Measurements from ENCODE around the gene PDGFD. TPM values are rescaled to one million over a fixed set of nuclear protein-coding genes. Genes with fewer than 3 reads are reported as not detected.

PDGFD gene
- total and polyA plus RNA-seq, 2 donors (not counting 1 experiment from before 2014, with no cell fraction given): 0.07 to 0.71 TPM

DNA sequence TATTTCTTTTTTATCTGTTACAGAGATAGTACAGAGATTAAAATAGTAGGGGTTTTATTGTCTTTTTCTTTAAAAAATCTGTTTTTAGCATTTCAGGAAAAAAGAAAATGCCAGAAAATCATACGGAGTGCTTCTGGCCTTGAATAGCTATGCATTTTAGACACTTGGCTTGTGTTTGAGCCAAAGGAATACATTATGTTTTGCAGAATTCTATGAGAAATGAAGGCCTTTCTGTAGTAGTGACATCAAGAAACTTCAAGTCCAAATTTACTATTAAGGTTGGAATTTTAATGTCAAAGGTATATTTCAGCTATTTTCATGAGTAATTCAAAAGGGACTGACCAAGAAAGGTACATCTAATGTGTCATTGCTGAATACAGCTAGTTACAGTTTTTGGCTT lies 183.8 kb downstream of the PDGFD start:
- ATAC-seq (ENCODE audit: low read depth): no peak
- Mint-ChIP-seq H3K27ac (no peak overlapping the region), H3K4me3 (no peak overlapping the region), H3K27me3 (no peaks in the 10 kb centered on the region), H3K4me1 (no peaks in the 10 kb centered on the region), H3K9me3 (ENCODE audit: insufficient read depth) (no peaks in the 10 kb centered on the region)
- Histone ChIP-seq H3K36me3 (replicated peaks in 1 of 2; ENCODE audit: control extremely low read depth in 1 of 2, control insufficient read depth in 1 of 2, extremely low read depth in 1 of 2, insufficient read depth in 2 of 2, low read length in 1 of 2) (no peaks in the 10 kb centered on the region), H3K79me2 (ENCODE audit: control insufficient read depth, insufficient read depth, low read length) (no peaks in the 10 kb centered on the region), H3K9ac (ENCODE audit: low read length) (no peak overlapping the region), H3K27ac (ENCODE audit: low read length in 2 of 2) (no peak overlapping the region), H4K20me1 (ENCODE audit: control insufficient read depth, insufficient read depth, low read length, poor library complexity, severe bottlenecking) (no peaks in the 10 kb centered on the region), H3K27me3 (replicated peaks in 1 of 4; ENCODE audit: control extremely low read depth in 1 of 4, control insufficient read depth in 3 of 4, insufficient read depth in 4 of 4, low read length in 3 of 4) (no peaks in the 10 kb centered on the region), H2AFZ (ENCODE audit: insufficient read depth, low read depth, low read length, poor library complexity, severe bottlenecking) (no peak overlapping the region), H3K4me1 (ENCODE audit: control insufficient read depth in 2 of 2, insufficient read depth in 2 of 2, low read length in 2 of 2) (no peaks in the 10 kb centered on the region), H3K9me3 (ENCODE audit: control extremely low read depth in 1 of 3, control insufficient read depth in 2 of 3, insufficient read depth in 1 of 3, low read length in 2 of 3) (peaks cover 0 to 1% (median 0%) of the 10 kb centered on the region in 3 donors), H3K4me2 (replicated peaks; ENCODE audit: low read depth, low read length, poor library complexity, severe bottlenecking) (no peak overlapping the region), H3K4me3 (ENCODE audit: control extremely low read depth in 1 of 5, extremely low read depth in 1 of 5, insufficient read depth in 1 of 5, low read depth in 2 of 5, low read length in 4 of 5) (no peak overlapping the region)
- ChIA-PET POLR2A (no interaction called here), CTCF (no interaction called here)
- no peak for DNase-seq
- intact Hi-C loops (cut with micrococcal nuclease): no loop called here
- TF ChIP-seq EZH2 (IDR thresholded peaks at IDR 0.05; ENCODE audit: borderline replicate concordance, insufficient read depth, low read depth, low read length, poor library complexity, severe bottlenecking) (no peak), CTCF (IDR thresholded peaks at IDR 0.05) (no peak)
- 100% methylated on average over 1 of the region's 1 CpG for WGBS (ENCODE audit: insufficient coverage)

DNA sequence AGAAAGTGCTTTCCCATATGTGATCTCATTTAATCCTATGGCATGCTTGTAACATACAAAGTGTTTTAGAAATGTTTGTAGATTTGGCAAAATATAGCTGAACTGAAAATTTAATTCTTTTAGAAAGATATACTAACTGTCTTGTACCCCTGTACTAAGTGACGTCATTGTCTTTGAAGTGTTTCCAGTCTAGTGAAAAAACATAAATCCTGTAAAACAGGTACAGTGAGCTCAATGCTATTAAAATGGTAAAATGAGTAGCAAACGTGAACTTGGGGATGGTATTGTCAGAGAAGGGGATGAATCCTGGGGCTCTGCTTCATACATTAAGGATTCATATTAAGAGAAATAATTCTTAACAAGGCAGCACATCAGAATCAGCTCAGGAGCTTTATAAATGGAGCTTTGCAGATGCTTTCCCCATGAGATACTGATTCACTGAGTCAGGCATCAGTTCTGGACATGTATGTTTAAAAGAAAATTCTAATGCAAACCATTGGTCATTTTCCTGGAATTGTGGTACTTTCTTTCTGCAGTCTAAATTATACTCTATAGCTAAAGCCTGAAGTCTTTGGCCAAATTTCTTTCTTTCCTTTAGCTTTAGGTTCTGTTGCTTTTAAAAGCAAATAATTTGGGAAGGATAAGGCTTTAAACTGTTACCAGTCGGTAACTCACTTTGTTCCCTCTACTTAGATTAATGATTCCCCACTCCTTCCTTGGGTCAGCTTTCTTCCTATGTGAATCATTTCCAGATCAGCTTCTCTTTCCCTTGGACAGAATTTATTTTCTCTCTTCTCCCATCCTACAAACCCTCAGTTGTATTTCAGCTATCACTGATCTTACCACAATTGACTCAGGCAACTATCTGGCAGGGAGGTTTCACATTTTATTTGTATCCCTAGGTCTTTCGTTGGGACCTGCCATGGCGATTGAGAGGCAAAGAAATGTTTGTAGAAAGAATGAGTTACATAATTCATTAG lies 185.0 kb downstream of the PDGFD start:
- TF ChIP-seq CTCF (IDR thresholded peaks at IDR 0.05) (no peak), EZH2 (IDR thresholded peaks at IDR 0.05; ENCODE audit: borderline replicate concordance, insufficient read depth, low read depth, low read length, poor library complexity, severe bottlenecking) (no peak)
- no peak overlapping the region for H3K9ac ChIP-seq (ENCODE audit: low read length)
- no peaks in the 10 kb centered on the region for H3K27me3 ChIP-seq (replicated peaks in 1 of 4; ENCODE audit: control extremely low read depth in 1 of 4, control insufficient read depth in 3 of 4, insufficient read depth in 4 of 4, low read length in 3 of 4)
- no peaks in the 10 kb centered on the region for H4K20me1 ChIP-seq (ENCODE audit: control insufficient read depth, insufficient read depth, low read length, poor library complexity, severe bottlenecking)
- Mint-ChIP-seq H3K27ac (no peak overlapping the region), H3K4me1 (no peaks in the 10 kb centered on the region), H3K9me3 (ENCODE audit: insufficient read depth) (no peaks in the 10 kb centered on the region), H3K27me3 (no peaks in the 10 kb centered on the region), H3K4me3 (no peak overlapping the region)
- H3K4me2 ChIP-seq (replicated peaks; ENCODE audit: low read depth, low read length, poor library complexity, severe bottlenecking): no peak overlapping the region
- no peaks in the 10 kb centered on the region for H3K36me3 ChIP-seq (replicated peaks in 1 of 2; ENCODE audit: control extremely low read depth in 1 of 2, control insufficient read depth in 1 of 2, extremely low read depth in 1 of 2, insufficient read depth in 2 of 2, low read length in 1 of 2)
- DNase-seq (no peak), ATAC-seq (ENCODE audit: low read depth) (no peak)
- POLR2A ChIA-PET: no interaction called here
- intact Hi-C loops (cut with micrococcal nuclease): no loop called here
- no peaks in the 10 kb centered on the region for H3K79me2 ChIP-seq (ENCODE audit: control insufficient read depth, insufficient read depth, low read length)
- WGBS (ENCODE audit: insufficient coverage): no CpG with 5 or more reads among the region's 5 CpGs
- H3K4me3 ChIP-seq (ENCODE audit: control extremely low read depth in 1 of 5, extremely low read depth in 1 of 5, insufficient read depth in 1 of 5, low read depth in 2 of 5, low read length in 4 of 5): no peak overlapping the region
- peaks cover 0 to 1% (median 0%) of the 10 kb centered on the region in 3 donors for H3K9me3 ChIP-seq (ENCODE audit: control extremely low read depth in 1 of 3, control insufficient read depth in 2 of 3, insufficient read depth in 1 of 3, low read length in 2 of 3)
- no peak overlapping the region for H3K27ac ChIP-seq (ENCODE audit: low read length in 2 of 2)
- CTCF ChIA-PET: no interaction called here
- no peaks in the 10 kb centered on the region for H3K4me1 ChIP-seq (ENCODE audit: control insufficient read depth in 2 of 2, insufficient read depth in 2 of 2, low read length in 2 of 2)
- no peak overlapping the region for H2AFZ ChIP-seq (ENCODE audit: insufficient read depth, low read depth, low read length, poor library complexity, severe bottlenecking)

All from B cell (primary cell).